Erythroblast (primary cell): ENCODE results near the gene PAQR4.

Source experiments
- DNase-seq, 2 experiments: peaks; one replicate each; lab custom pipeline; 2025; lab: John Stamatoyannopoulos, UW
- GATA1 ChIP-seq: IDR thresholded peaks from 2 replicates; pipeline ENCODE4 v1.6.1; 2011; ENCODE audit warnings: low read depth, mild to moderate bottlenecking, control low read depth, low read length, moderate library complexity
- POLR2A ChIP-seq: IDR thresholded peaks from 2 replicates; pipeline ENCODE4 v1.6.1; 2011; ENCODE audit warnings: mild to moderate bottlenecking, low read length

Gene PAQR4

GRCh38 chr16:2966043-2966807, 2.9 kb upstream of the PAQR4 start:
- TF ChIP-seq POLR2A (no peak), GATA1 (no peak)
- DNase-seq, result no peak

- peak in 1 of 2 experiments; percentile 27 for DNase-seq
- no peak for TF ChIP-seq POLR2A
- no peak for TF ChIP-seq GATA1
Observed at GRCh38 chr16:2966808-2967191, 2.3 kb upstream of the PAQR4 start.

- DNase-seq, result no peak
- TF ChIP-seq GATA1 (no peak), POLR2A (no peak)
Observed at GRCh38 chr16:2967211-2967631, 1.9 kb upstream of the PAQR4 start.

GRCh38 chr16:2967721-2968161, 1.4 kb upstream of the PAQR4 start:
- no peak for TF ChIP-seq POLR2A
- TF ChIP-seq GATA1, result no peak

GRCh38 chr16:2968368-2968737, 795 bp upstream of the PAQR4 start:
- TF ChIP-seq POLR2A (no peak), GATA1 (no peak)
- DNase-seq, result peak; percentile 58 to 63

More at GRCh38 chr16:2967721-2968161, 1.4 kb upstream of the PAQR4 start:
- no peak for DNase-seq

GRCh38 chr16:2969545-2970521, 685 bp downstream of the PAQR4 start:
- no peak for TF ChIP-seq GATA1
- peak; percentile 55 for TF ChIP-seq POLR2A

GRCh38 chr16:2970563-2970962, 1.4 kb downstream of the PAQR4 start:
- DNase-seq, result peak; percentile 40 to 58

More at GRCh38 chr16:2969545-2970521, 685 bp downstream of the PAQR4 start:
- peak; percentile 87 to 90 for DNase-seq

GRCh38 chr16:2971134-2971984, 2.2 kb downstream of the PAQR4 start:
- no peak for DNase-seq

More at GRCh38 chr16:2970563-2970962, 1.4 kb downstream of the PAQR4 start:
- TF ChIP-seq GATA1 (no peak), POLR2A (peak; percentile 11)

GRCh38 chr16:2971985-2972784, 3.0 kb downstream of the PAQR4 start:
- no peak for TF ChIP-seq GATA1
- no peak for TF ChIP-seq POLR2A
- DNase-seq, result no peak

More at GRCh38 chr16:2971134-2971984, 2.2 kb downstream of the PAQR4 start:
- TF ChIP-seq GATA1, result no peak
- peak; percentile 6 for TF ChIP-seq POLR2A

- TF ChIP-seq POLR2A, result no peak
- no peak for TF ChIP-seq GATA1
- no peak for DNase-seq
Observed at GRCh38 chr16:2973093-2973492, 3.9 kb downstream of the PAQR4 start.

- TF ChIP-seq POLR2A (no peak), GATA1 (no peak)
- DNase-seq, result no peak
Observed at GRCh38 chr16:2973605-2974318, 4.6 kb downstream of the PAQR4 start.
